GM10266 (cell line): Measurements from ENCODE around the gene PPP1R3F.

Experiments used
- DNase-seq: peaks from one replicate; pipeline ENCODE4 v3.0.0; 2012; ENCODE audit errors: extremely low spot score
- CTCF ChIP-seq: IDR thresholded peaks from 2 replicates; pipeline ENCODE4 v1.5.1; 2012; ENCODE audit warnings: mild to moderate bottlenecking, low read depth; ENCODE audit not compliant: control insufficient read depth, insufficient read depth; ENCODE audit errors: missing control alignments

The PPP1R3F gene

GRCh38 chrX:49282647-49283011, 13.0 kb downstream of the PPP1R3F start:
- no peak for TF ChIP-seq CTCF
- no peak for DNase-seq

GRCh38 chrX:49284212-49284611, 14.6 kb downstream of the PPP1R3F start:
- no peak for DNase-seq
- no peak for TF ChIP-seq CTCF

GRCh38 chrX:49286136-49286535, 16.5 kb downstream of the PPP1R3F start:
- TF ChIP-seq CTCF, result no peak
- no peak for DNase-seq

- no peak for TF ChIP-seq CTCF
Observed at GRCh38 chrX:49286581-49286980, 17.0 kb downstream of the PPP1R3F start.

GRCh38 chrX:49287665-49288064, 18.1 kb downstream of the PPP1R3F start:
- no peak for TF ChIP-seq CTCF
- no peak for DNase-seq

More at GRCh38 chrX:49286581-49286980, 17.0 kb downstream of the PPP1R3F start:
- no peak for DNase-seq

GRCh38 chrX:49290215-49290614, 20.6 kb downstream of the PPP1R3F start:
- DNase-seq, result no peak
- TF ChIP-seq CTCF, result no peak

GRCh38 chrX:49291615-49292337, 22.2 kb downstream of the PPP1R3F start:
- peak; percentile 39 for DNase-seq
- peak; percentile 68 for TF ChIP-seq CTCF
